ENCODE data around the gene HLX. TPM values are rescaled to one million over a fixed set of nuclear protein-coding genes. Genes with fewer than 3 reads are reported as not detected.
A peak's percentile ranks its signal among the peaks of the same experiment; 100 is the strongest.

The HLX gene
- polyA plus RNA-seq, 3 donors, result 17.1 to 44.0 (median 17.6) TPM

DNA sequence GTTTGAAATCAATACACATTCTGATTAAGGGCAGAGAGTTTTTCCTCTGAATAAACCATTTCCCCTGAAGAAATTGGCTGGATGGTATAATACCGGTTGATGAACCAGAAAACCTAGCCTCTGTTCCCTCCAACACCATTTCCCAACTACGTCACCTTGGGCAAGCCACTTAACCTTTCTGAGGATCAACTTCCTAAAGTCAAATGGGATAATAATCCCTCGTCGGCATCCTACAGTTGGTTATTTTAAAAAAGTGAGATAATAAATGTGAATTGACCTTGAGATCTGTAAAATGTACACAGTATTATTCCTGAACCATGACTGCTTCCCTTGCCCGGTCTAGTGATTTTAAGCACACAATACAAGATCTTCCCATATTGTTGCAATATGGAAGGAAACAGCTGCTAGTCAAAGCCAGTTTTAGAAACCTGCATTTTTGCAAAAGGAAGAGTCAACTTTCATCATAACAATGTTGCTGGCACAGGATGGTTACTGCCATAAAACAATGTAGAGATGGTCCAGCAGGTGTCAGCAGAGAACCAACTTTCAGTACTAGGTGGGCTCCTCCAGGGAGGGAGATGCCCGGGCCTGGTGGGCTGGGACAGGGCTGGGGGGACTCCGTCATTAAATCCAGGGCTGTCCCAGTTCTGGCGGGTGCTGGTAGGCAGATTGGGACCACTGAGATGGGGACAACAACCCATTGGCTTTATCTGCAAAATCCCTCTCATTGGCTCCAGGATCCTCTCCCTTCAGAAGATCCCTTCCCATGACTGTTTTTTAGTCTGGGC, 5.2 kb upstream of the HLX start:
- H3K9me3 Mint-ChIP-seq, result peaks cover 0 to 2% (median 0%) of the 10 kb centered on the region in 7 donors
- TF ChIP-seq CTCF (IDR thresholded peaks at IDR 0.05), result peak; percentile 91
- intact Hi-C loops (cut with micrococcal nuclease), result loop anchor here (2.0 to 10.0 kb wide), 5 partner anchors 313 to 561 kb away; no protein-coding TSS in a partner anchor
- H3K27ac Mint-ChIP-seq, result no peak overlapping the region
- Histone ChIP-seq H3K27me3 (ENCODE audit: control insufficient read depth in 2 of 2, insufficient read depth in 2 of 2, low read length in 2 of 2) (no peaks in the 10 kb centered on the region), H2AFZ (ENCODE audit: insufficient read depth, low read depth, low read length, poor library complexity, severe bottlenecking) (no peak overlapping the region), H3K4me1 (ENCODE audit: control insufficient read depth in 1 of 2, insufficient read depth in 2 of 2, low read length in 2 of 2) (peaks cover 33 to 38% of the 10 kb centered on the region in 2 donors), H3K9me3 (replicated peaks in 1 of 2; ENCODE audit: control insufficient read depth in 1 of 2, insufficient read depth in 1 of 2, low read length in 2 of 2) (no peaks in the 10 kb centered on the region), H3K79me2 (ENCODE audit: insufficient read depth, low read length) (peaks cover 8% of the 10 kb centered on the region), H4K20me1 (ENCODE audit: insufficient read depth, low read length) (no peaks in the 10 kb centered on the region), H3K27ac (ENCODE audit: low read depth in 1 of 2, low read length in 2 of 2) (no peak overlapping the region), H3K36me3 (replicated peaks in 1 of 2; ENCODE audit: control insufficient read depth in 1 of 2, insufficient read depth in 2 of 2, low read length in 2 of 2) (no peaks in the 10 kb centered on the region), H3K4me2 (replicated peaks; ENCODE audit: extremely low read depth, low read length, poor library complexity, severe bottlenecking) (no peak overlapping the region), H3K9ac (ENCODE audit: insufficient read depth, low read length, poor library complexity, severe bottlenecking) (no peak overlapping the region), H3K4me3 (replicated peaks in 1 of 3; ENCODE audit: low read depth in 2 of 3, low read length in 3 of 3) (no peak overlapping the region)
- peak in 2 of 3 donors; percentile 40 to 46 for DNase-seq
- WGBS (ENCODE audit: insufficient coverage), result 0% methylated on average over 1 of the region's 8 CpGs
- H3K4me1 Mint-ChIP-seq, result peaks cover 37% of the 10 kb centered on the region
- H3K4me3 Mint-ChIP-seq, result no peak overlapping the region
- peaks cover 0 to 6% (median 0%) of the 10 kb centered on the region in 3 donors for H3K27me3 Mint-ChIP-seq (ENCODE audit: low read depth in 3 of 3)
- peaks cover 6 to 29% of the 10 kb centered on the region in 2 donors for H3K36me3 Mint-ChIP-seq

GRCh38 chr1:220875260-220875659, 4.0 kb upstream of the HLX start:
- Histone ChIP-seq H3K27ac (ENCODE audit: low read depth in 1 of 2, low read length in 2 of 2) (no peak overlapping the region), H3K27me3 (ENCODE audit: control insufficient read depth in 2 of 2, insufficient read depth in 2 of 2, low read length in 2 of 2) (no peaks in the 10 kb centered on the region), H3K79me2 (ENCODE audit: insufficient read depth, low read length) (peaks cover 18% of the 10 kb centered on the region), H4K20me1 (ENCODE audit: insufficient read depth, low read length) (no peaks in the 10 kb centered on the region), H2AFZ (ENCODE audit: insufficient read depth, low read depth, low read length, poor library complexity, severe bottlenecking) (no peak overlapping the region), H3K9ac (ENCODE audit: insufficient read depth, low read length, poor library complexity, severe bottlenecking) (no peak overlapping the region), H3K4me2 (replicated peaks; ENCODE audit: extremely low read depth, low read length, poor library complexity, severe bottlenecking) (no peak overlapping the region), H3K36me3 (replicated peaks in 1 of 2; ENCODE audit: control insufficient read depth in 1 of 2, insufficient read depth in 2 of 2, low read length in 2 of 2) (no peaks in the 10 kb centered on the region), H3K4me3 (replicated peaks in 1 of 3; ENCODE audit: low read depth in 2 of 3, low read length in 3 of 3) (no peak overlapping the region), H3K9me3 (replicated peaks in 1 of 2; ENCODE audit: control insufficient read depth in 1 of 2, insufficient read depth in 1 of 2, low read length in 2 of 2) (no peaks in the 10 kb centered on the region), H3K4me1 (ENCODE audit: control insufficient read depth in 1 of 2, insufficient read depth in 2 of 2, low read length in 2 of 2) (peaks cover 35 to 38% of the 10 kb centered on the region in 2 donors)
- H3K4me3 Mint-ChIP-seq, result no peak overlapping the region
- H3K9me3 Mint-ChIP-seq, result peaks cover 0 to 2% (median 0%) of the 10 kb centered on the region in 7 donors
- TF ChIP-seq CTCF (IDR thresholded peaks at IDR 0.05), result no peak
- H3K27ac Mint-ChIP-seq, result peak overlapping the region in 2 of 7 donors; percentile 85
- H3K4me1 Mint-ChIP-seq, result peaks cover 38% of the 10 kb centered on the region
- peaks cover 4 to 24% of the 10 kb centered on the region in 2 donors for H3K36me3 Mint-ChIP-seq
- intact Hi-C loops (cut with micrococcal nuclease), result loop anchor here (2.0 to 10.0 kb wide), 3 partner anchors 292 to 560 kb away; no protein-coding TSS in a partner anchor
- peaks cover 0 to 6% (median 0%) of the 10 kb centered on the region in 3 donors for H3K27me3 Mint-ChIP-seq (ENCODE audit: low read depth in 3 of 3)
- no CpG with 5 or more reads among the region's 1 CpG for WGBS (ENCODE audit: insufficient coverage)
- DNase-seq, result no peak

All from CD14-positive monocyte (primary cell).